Chondrocyte (in vitro differentiated cells): Measurements from ENCODE around the gene SLC30A4. TPM values are rescaled to one million over a fixed set of nuclear protein-coding genes. Genes with fewer than 3 reads are reported as not detected.

Experiments
- DNase-seq: peaks from one replicate; pipeline ENCODE4 v3.0.0; 2021; ENCODE audit warnings: mixed read lengths, low spot score
- H3K27ac Mint-ChIP-seq: one replicate; pipeline ENCODE4 v1.8.0; 2021; ENCODE audit warnings: mild to moderate bottlenecking, moderate library complexity, mixed read lengths; ENCODE audit not compliant: unreplicated experiment
- H3K27me3 Mint-ChIP-seq: 2 replicates; pipeline ENCODE4 v1.8.0; 2021; ENCODE audit warnings: low read depth, mixed read lengths
- H3K36me3 Mint-ChIP-seq: 2 replicates; pipeline ENCODE4 v1.8.0; 2021; ENCODE audit warnings: low read depth, mixed read lengths
- H3K4me1 Mint-ChIP-seq: 2 replicates; pipeline ENCODE4 v1.8.0; 2021; ENCODE audit warnings: low read depth, mild to moderate bottlenecking, mixed read lengths
- H3K4me3 Mint-ChIP-seq: one replicate; pipeline ENCODE4 v1.8.0; 2021; ENCODE audit warnings: mild to moderate bottlenecking, moderate library complexity, mixed read lengths; ENCODE audit not compliant: unreplicated experiment
- H3K9me3 Mint-ChIP-seq: 2 replicates; pipeline ENCODE4 v1.8.0; 2021; ENCODE audit warnings: low read depth, mixed read lengths
- CTCF ChIP-seq: fragments of 200-600 bp; sonication (generic); IDR thresholded peaks from 2 replicates; pipeline ENCODE4 v1.5.0; 2021; ENCODE audit warnings: antibody characterized with exemption, mild to moderate bottlenecking, moderate library complexity
- long read RNA-seq: library from polyadenylated mRNA; stranded (forward); transcript quantifications from one replicate; pipeline ENCODE4 v2.0.0, GENCODE V29; 2021
- total RNA-seq: library from RNA; stranded (reverse); gene quantifications from 3 replicates; pipeline ENCODE4 v1.2.1, GENCODE V29; 2021

Gene SLC30A4
- 16.8 to 17.4 TPM (median 17.1 TPM) in 3 replicates for total RNA-seq
- long read RNA-seq, full-length matches to known transcripts = 1 of 15 reads
- long read RNA-seq, partial matches to known transcripts = 4 of 15 reads
- long read RNA-seq, other reads (novel, unspliced or antisense) = 10 of 15 reads

DNA sequence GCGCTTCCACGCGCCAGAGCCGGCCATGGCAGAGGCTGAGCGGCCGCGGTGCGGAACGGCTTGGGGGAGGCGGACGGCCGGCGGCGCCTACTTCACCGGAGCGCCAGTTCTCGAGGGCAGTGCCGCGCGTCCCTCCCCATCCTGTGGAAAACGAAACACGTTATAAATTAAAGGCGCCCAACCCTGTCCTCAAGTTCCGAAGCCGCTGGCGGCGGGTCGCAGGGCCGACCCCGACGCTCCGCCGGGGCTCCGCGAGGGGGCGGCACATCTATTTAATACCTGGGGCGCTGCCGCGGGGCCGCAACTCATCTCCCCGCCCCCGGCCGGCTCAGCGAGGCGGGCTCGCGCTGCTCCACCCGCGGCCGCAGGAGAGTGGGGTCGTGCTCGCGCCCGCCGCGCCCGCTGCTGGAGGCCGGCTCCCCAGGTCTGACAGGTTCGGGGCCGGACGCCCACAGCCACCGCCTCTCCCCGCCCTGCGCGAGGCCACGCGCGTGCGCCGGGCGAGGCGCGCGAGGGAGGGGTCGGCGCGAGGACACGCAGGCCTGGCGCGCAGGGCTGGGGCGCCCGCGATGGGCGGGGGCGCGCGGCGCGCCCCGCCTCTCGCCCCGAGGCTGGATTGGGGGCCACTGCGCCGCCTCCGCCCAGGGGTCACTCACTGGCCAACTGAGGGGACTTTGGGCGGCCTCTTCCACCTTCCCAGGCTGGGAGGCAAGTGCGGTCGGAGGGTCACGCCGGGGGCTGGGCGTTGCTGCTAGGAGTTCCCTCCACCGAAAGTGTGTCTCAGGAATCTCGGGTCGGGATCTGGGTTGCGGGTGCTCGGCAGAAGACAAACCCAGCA, at the start of gene SLC30A4:
Gene SLC30A4, minus strand, starts transcription at position 428 of the 838 bp plus-strand sequence. Its CDS starts 401 bp downstream, at position 27.
- H3K9me3 Mint-ChIP-seq = no peaks in the 10 kb centered on the region
- H3K27ac Mint-ChIP-seq = peak within 1 kb of the TSS; percentile 81
- DNase-seq = no peak
- peak within 1 kb of the TSS; percentile 87 for H3K4me3 Mint-ChIP-seq
- peak; percentile 82 for TF ChIP-seq CTCF
- H3K36me3 Mint-ChIP-seq = peaks cover 8% of the 10 kb centered on the region
- peaks cover 34% of the 10 kb centered on the region for H3K4me1 Mint-ChIP-seq
- peaks cover 1% of the 10 kb centered on the region for H3K27me3 Mint-ChIP-seq

DNA sequence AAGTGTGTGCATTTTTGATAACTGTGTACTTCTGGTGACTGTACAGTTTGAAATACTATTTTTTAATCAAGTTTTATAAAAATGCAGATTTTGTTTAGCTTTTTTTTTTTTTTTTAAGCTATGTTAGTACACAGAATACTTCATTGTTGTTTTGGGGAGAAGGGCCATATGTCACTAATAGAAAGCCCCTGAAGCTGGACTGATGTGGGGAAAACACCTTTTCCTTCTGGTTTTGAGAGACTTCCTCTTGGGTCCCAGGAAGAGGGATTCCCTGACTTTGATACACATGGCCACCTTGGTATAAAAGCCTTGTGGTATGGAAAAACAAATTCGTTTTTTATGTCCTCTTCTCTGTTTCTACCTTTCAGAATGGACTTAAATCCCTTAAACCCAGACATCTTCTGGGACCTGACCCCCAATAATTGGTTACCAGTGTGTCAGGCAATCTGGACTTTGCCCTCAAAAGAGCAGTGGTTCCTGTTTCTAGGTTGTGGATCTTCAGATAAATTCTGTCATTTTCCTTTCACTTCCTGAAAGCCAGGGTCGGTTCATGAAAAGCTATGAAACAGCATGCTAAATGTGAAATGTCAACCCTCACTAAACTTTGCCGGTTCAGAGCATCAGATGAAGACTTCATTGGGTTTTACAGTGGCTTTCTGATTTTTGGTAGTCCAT, 33.5 kb upstream of the SLC30A4 start:
- H3K4me3 Mint-ChIP-seq = no peak overlapping the region
- H3K4me1 Mint-ChIP-seq = peaks cover 8% of the 10 kb centered on the region
- DNase-seq = no peak
- no peak for TF ChIP-seq CTCF
- peaks cover 14% of the 10 kb centered on the region for H3K27me3 Mint-ChIP-seq
- no peaks in the 10 kb centered on the region for H3K36me3 Mint-ChIP-seq
- no peak overlapping the region for H3K27ac Mint-ChIP-seq
- H3K9me3 Mint-ChIP-seq = no peaks in the 10 kb centered on the region

GRCh38 chr15:45551676-45552075, 29.1 kb upstream of the SLC30A4 start:
- Mint-ChIP-seq H3K27me3 (peaks cover 4% of the 10 kb centered on the region), H3K27ac (peak overlapping the region; percentile 51), H3K9me3 (peaks cover 2% of the 10 kb centered on the region), H3K36me3 (no peaks in the 10 kb centered on the region), H3K4me3 (no peak overlapping the region), H3K4me1 (peaks cover 28% of the 10 kb centered on the region)
- TF ChIP-seq CTCF = no peak
- no peak for DNase-seq

DNA sequence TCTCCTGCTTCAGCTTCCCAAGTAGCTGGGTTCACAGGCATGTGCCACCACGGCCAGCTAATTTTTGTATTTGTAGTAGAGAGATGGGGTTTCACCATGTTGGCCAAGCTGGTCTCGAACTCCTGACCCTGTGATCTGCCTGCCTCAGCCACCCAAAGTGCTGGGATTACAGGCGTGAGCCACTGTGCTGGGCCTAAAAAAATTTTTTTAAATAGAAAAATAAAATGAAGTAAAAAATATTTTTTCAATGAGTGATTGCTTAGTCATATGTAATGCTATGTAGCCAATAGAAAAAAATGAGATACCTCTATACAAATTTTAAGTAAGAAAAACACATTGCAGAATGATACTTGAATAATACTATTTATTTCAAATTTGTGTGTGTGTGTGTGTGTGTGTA, 27.9 kb upstream of the SLC30A4 start:
- TF ChIP-seq CTCF = no peak
- Mint-ChIP-seq H3K36me3 (no peaks in the 10 kb centered on the region), H3K27me3 (peaks cover 4% of the 10 kb centered on the region), H3K9me3 (peaks cover 2% of the 10 kb centered on the region), H3K4me3 (no peak overlapping the region), H3K4me1 (peaks cover 28% of the 10 kb centered on the region), H3K27ac (peak overlapping the region; percentile 88)
- DNase-seq = no peak

GRCh38 chr15:45549541-45550220, 27.1 kb upstream of the SLC30A4 start:
- Mint-ChIP-seq H3K27me3 (peaks cover 4% of the 10 kb centered on the region), H3K4me3 (peak overlapping the region; percentile 41), H3K27ac (peak overlapping the region; percentile 88), H3K4me1 (peaks cover 28% of the 10 kb centered on the region), H3K9me3 (peaks cover 2% of the 10 kb centered on the region), H3K36me3 (no peaks in the 10 kb centered on the region)
- no peak for DNase-seq
- TF ChIP-seq CTCF = no peak
